Measurements from ENCODE around the gene SREK1IP1.
"Not testable (repeated sequence)": the region's sequence is repeated elsewhere in the genome, so short reads cannot be mapped to it uniquely, and the experiment has no call there.

GRCh38 chr5:64696414-64696813 is 72.1 kb downstream of the SREK1IP1 start:
- TF ChIP-seq POLR2A (IDR thresholded peaks at IDR 0.05): not testable (repeated sequence)
- TF ChIP-seq, protein P1, sequence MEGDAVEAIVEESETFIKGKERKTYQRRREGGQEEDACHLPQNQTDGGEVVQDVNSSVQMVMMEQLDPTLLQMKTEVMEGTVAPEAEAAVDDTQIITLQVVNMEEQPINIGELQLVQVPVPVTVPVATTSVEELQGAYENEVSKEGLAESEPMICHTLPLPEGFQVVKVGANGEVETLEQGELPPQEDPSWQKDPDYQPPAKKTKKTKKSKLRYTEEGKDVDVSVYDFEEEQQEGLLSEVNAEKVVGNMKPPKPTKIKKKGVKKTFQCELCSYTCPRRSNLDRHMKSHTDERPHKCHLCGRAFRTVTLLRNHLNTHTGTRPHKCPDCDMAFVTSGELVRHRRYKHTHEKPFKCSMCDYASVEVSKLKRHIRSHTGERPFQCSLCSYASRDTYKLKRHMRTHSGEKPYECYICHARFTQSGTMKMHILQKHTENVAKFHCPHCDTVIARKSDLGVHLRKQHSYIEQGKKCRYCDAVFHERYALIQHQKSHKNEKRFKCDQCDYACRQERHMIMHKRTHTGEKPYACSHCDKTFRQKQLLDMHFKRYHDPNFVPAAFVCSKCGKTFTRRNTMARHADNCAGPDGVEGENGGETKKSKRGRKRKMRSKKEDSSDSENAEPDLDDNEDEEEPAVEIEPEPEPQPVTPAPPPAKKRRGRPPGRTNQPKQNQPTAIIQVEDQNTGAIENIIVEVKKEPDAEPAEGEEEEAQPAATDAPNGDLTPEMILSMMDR (IDR thresholded peaks at IDR 0.05): not testable (repeated sequence)
